PC-9 (cell line): Measurements from ENCODE around the gene HES2. TPM values are rescaled to one million over a fixed set of nuclear protein-coding genes. Genes with fewer than 3 reads are reported as not detected.
A peak's percentile ranks its signal among the peaks of the same experiment; 100 is the strongest.
"Not testable (repeated sequence)": the region's sequence is repeated elsewhere in the genome, so short reads cannot be mapped to it uniquely, and the experiment has no call there.

Experiments
- BruUV-seq: library from RNA; stranded (reverse); fragments of 400-500 nt; replicated peaks from 2 replicates; lab custom pipeline; 2021; lab: Mats Ljungman, UMichigan
- CTCF ChIA-PET: fragments of 300-600 bp; sonication (Branson Sonifier 250); formaldehyde crosslinking; loops from one replicate; lab custom pipeline; 2022; ENCODE audit warnings: antibody characterized with exemption; lab: Charles Lee
- POLR2A ChIA-PET: fragments of 300-600 bp; sonication (Branson Sonifier 250); formaldehyde crosslinking; loops from one replicate; lab custom pipeline; 2022; ENCODE audit warnings: antibody characterized with exemption; ENCODE audit not compliant: unreplicated experiment; lab: Charles Lee
- DNase-seq, 2 experiments: peaks; one replicate each; pipeline versions ENCODE4 v3.0.0 to v3.0.0-alpha.2; 2015 to 2022; ENCODE audit warnings: mixed read lengths in 1 of 2
- H2AFZ ChIP-seq: fragments of 200-600 bp; sonication (generic); 2 replicates; pipeline ENCODE4 v1.8.1; 2017; ENCODE audit warnings: antibody characterized with exemption
- H3F3A ChIP-seq: fragments of 200-600 bp; sonication (generic); 2 replicates; pipeline ENCODE4 v1.8.1; 2017; ENCODE audit warnings: antibody characterized with exemption, mild to moderate bottlenecking, low read depth; ENCODE audit not compliant: insufficient read depth
- H3K27ac ChIP-seq: fragments of 200-600 bp; sonication (generic); 2 replicates; pipeline ENCODE4 v1.6.1; 2016; ENCODE audit warnings: mixed run types
- H3K27me3 ChIP-seq: fragments of 200-600 bp; sonication (generic); 2 replicates; pipeline ENCODE4 v1.6.1; 2016; ENCODE audit warnings: low read depth, mixed run types; ENCODE audit not compliant: insufficient read depth
- H3K36me3 ChIP-seq: fragments of 200-600 bp; sonication (generic); 2 replicates; pipeline ENCODE4 v1.6.1; 2016; ENCODE audit warnings: low read depth, mixed run types
- H3K4me1 ChIP-seq: fragments of 200-600 bp; sonication (generic); replicated peaks from 2 replicates; pipeline ENCODE4 v1.6.1; 2016; ENCODE audit warnings: mixed run types; ENCODE audit not compliant: insufficient read depth
- H3K4me2 ChIP-seq: fragments of 200-600 bp; sonication (generic); 2 replicates; pipeline ENCODE4 v1.6.1; 2017; ENCODE audit warnings: mixed run types
- H3K4me3 ChIP-seq: fragments of 200-600 bp; sonication (generic); 2 replicates; pipeline ENCODE4 v1.6.1; 2016; ENCODE audit warnings: mixed run types
- H3K79me2 ChIP-seq: fragments of 200-600 bp; sonication (generic); 2 replicates; pipeline ENCODE4 v1.6.1; 2017; ENCODE audit warnings: low read depth, mixed run types
- H3K9me2 ChIP-seq: fragments of 200-600 bp; sonication (generic); 2 replicates; pipeline ENCODE4 v1.8.1; 2017; ENCODE audit warnings: mild to moderate bottlenecking; ENCODE audit not compliant: insufficient read depth
- H3K9me3 ChIP-seq: fragments of 200-600 bp; sonication (generic); 2 replicates; pipeline ENCODE4 v1.8.1; 2016; ENCODE audit warnings: low read depth; ENCODE audit not compliant: insufficient read depth
- H4K20me1 ChIP-seq: fragments of 200-600 bp; sonication (generic); 2 replicates; pipeline ENCODE4 v1.8.1; 2017; ENCODE audit not compliant: insufficient read depth
- CTCF ChIP-seq: fragments of 200-600 bp; sonication (generic); conservative IDR thresholded peaks from 2 replicates; pipeline ENCODE4 v1.6.1; 2017; ENCODE audit warnings: mixed run types, antibody characterized with exemption, mild to moderate bottlenecking, moderate library complexity
- EZH2 ChIP-seq: fragments of 200-600 bp; sonication (generic); IDR thresholded peaks from 2 replicates; pipeline ENCODE4 v1.8.0; 2017; ENCODE audit warnings: antibody characterized with exemption, low read depth
- intact Hi-C: fragments of 100-400 bp; cut with micrococcal nuclease; formaldehyde crosslinking; loops from one replicate; pipeline ENCODE4 v1.10.0; 2022; ENCODE audit not compliant: unreplicated experiment
- total RNA-seq: library from RNA; stranded (reverse); gene quantifications from 2 replicates; pipeline ENCODE4 v1.2.3, GENCODE V29; 2021

HES2 gene
- total RNA-seq, 1 experiment from 2014 or later = 2.1 TPM

- intact Hi-C loops = no loop called here
- TF ChIP-seq CTCF (no peak; the same call in 1 of the 2 replicates), EZH2 (no peak)
- POLR2A ChIA-PET = no interaction called here
These were observed 22.7 kb downstream of the HES2 start for GRCh38 chr1:6396998-6397397.

GRCh38 chr1:6395781-6396244 lies 23.9 kb downstream of the HES2 start:
- CTCF ChIA-PET, BruUV-seq: not testable (repeated sequence)

More at GRCh38 chr1:6396998-6397397, 22.7 kb downstream of the HES2 start:
- no peak overlapping the region for H3K4me3 ChIP-seq
- no peaks in the 10 kb centered on the region for H3K27me3 ChIP-seq
- no TSS peak for BruUV-seq
- no peaks in the 10 kb centered on the region; the same call in 1 of the 2 replicates for H3F3A ChIP-seq
- H3K4me1 ChIP-seq = peaks cover 9% of the 10 kb centered on the region; the same call in 1 of the 2 replicates
- no peaks in the 10 kb centered on the region for H4K20me1 ChIP-seq
- no peaks in the 10 kb centered on the region for H3K9me2 ChIP-seq
- H3K36me3 ChIP-seq = no peaks in the 10 kb centered on the region
- H3K4me2 ChIP-seq = no peak overlapping the region
- H3K27ac ChIP-seq = no peak overlapping the region
- no peak for DNase-seq
- no peak overlapping the region for H2AFZ ChIP-seq
- H3K9me3 ChIP-seq = no peaks in the 10 kb centered on the region
- H3K79me2 ChIP-seq = peaks cover 7% of the 10 kb centered on the region; the same call in 1 of the 2 replicates
- CTCF ChIA-PET = no interaction called here

GRCh38 chr1:6395130-6395529 lies 24.6 kb downstream of the HES2 start:
- H3K27me3 ChIP-seq, H3K4me3 ChIP-seq, H3K9me3 ChIP-seq, H3K4me2 ChIP-seq, DNase-seq, H3K9me2 ChIP-seq, H3F3A ChIP-seq, H3K4me1 ChIP-seq, H4K20me1 ChIP-seq, BruUV-seq, POLR2A ChIA-PET, H3K36me3 ChIP-seq, H3K27ac ChIP-seq, H2AFZ ChIP-seq, intact Hi-C loops: not testable (repeated sequence)
- peaks cover 25% of the 10 kb centered on the region; the same call in 1 of the 2 replicates for H3K79me2 ChIP-seq
- CTCF ChIA-PET = interaction anchor here (0.9 kb wide), 1 partner anchor 45 kb away, joined by 3 read pairs; no protein-coding TSS in a partner anchor

More at GRCh38 chr1:6395781-6396244, 23.9 kb downstream of the HES2 start:
- H3K4me3 ChIP-seq, intact Hi-C loops, H3K9me3 ChIP-seq, H3F3A ChIP-seq, H3K27ac ChIP-seq, DNase-seq, H3K4me1 ChIP-seq, H3K27me3 ChIP-seq, POLR2A ChIA-PET, H3K9me2 ChIP-seq, H3K4me2 ChIP-seq, H2AFZ ChIP-seq, H3K36me3 ChIP-seq, H4K20me1 ChIP-seq: not testable (repeated sequence)
- peaks cover 19% of the 10 kb centered on the region; the same call in 1 of the 2 replicates for H3K79me2 ChIP-seq

GRCh38 chr1:6393400-6394187 lies 26.1 kb downstream of the HES2 start, which contains the start of gene ACOT7:
Gene ACOT7 (minus strand): TSS chr1:6393767. CDS start chr1:6393399, 368 bp downstream.
- H3K79me2 ChIP-seq = peaks cover 35% of the 10 kb centered on the region
- TF ChIP-seq EZH2 (no peak), CTCF (no peak)
- peak within 1 kb of the TSS; percentile 92 for H3K4me2 ChIP-seq
- peaks cover 4% of the 10 kb centered on the region; the same call in 1 of the 2 replicates for H3K4me1 ChIP-seq
- POLR2A ChIA-PET = interaction anchor here (0.6 to 0.7 kb wide), 6 partner anchors 9 to 1422 kb away, joined by 6 to 17 read pairs (median 10); no protein-coding TSS in a partner anchor
- peak within 1 kb of the TSS; percentile 60 for H3K4me3 ChIP-seq
- no peaks in the 10 kb centered on the region for H4K20me1 ChIP-seq
- H3K9me2 ChIP-seq = no peaks in the 10 kb centered on the region
- intact Hi-C loops = loop anchor here (2.0 kb wide), 1 partner anchor 35 kb away; no protein-coding TSS in a partner anchor
- CTCF ChIA-PET = interaction anchor here (0.5 to 1.2 kb wide), 4 partner anchors 32 to 1122 kb away, joined by 3 to 14 read pairs (median 7); no protein-coding TSS in a partner anchor
- no peaks in the 10 kb centered on the region for H3K27me3 ChIP-seq
- DNase-seq = peak; percentile 69 to 86
- H3K36me3 ChIP-seq = no peaks in the 10 kb centered on the region
- H2AFZ ChIP-seq = peak within 1 kb of the TSS; percentile 81
- no peaks in the 10 kb centered on the region for H3K9me3 ChIP-seq
- H3K27ac ChIP-seq = peak within 1 kb of the TSS; percentile 69
- no peaks in the 10 kb centered on the region for H3F3A ChIP-seq
- no TSS peak for BruUV-seq
